IMR-90 (cell line): ENCODE results near the gene PPM1A. TPM values are rescaled to one million over a fixed set of nuclear protein-coding genes. Genes with fewer than 3 reads are reported as not detected.

ENCODE experiments used
- ATAC-seq: fragments of 200-7000 bp; cut with Tn5 transposase; 2 replicates; pipeline ENCODE4 v1.9.1; 2020; ENCODE audit warnings: low read depth, mild to moderate bottlenecking, moderate library complexity
- BruUV-seq: library from RNA; stranded (reverse); fragments of 400-500 nt; replicated peaks from 2 replicates; lab custom pipeline; 2021; lab: Mats Ljungman, UMichigan
- CTCF ChIA-PET: fragments of 300-600 bp; formaldehyde crosslinking; extraction: SDS; loops from one replicate; lab custom pipeline; 2021; ENCODE audit warnings: antibody characterized with exemption; lab: Yijun Ruan, JAX
- POLR2A ChIA-PET: fragments of 300-600 bp; sonication (Branson Sonifier 250); formaldehyde crosslinking; loops from one replicate; lab custom pipeline; 2022; ENCODE audit warnings: antibody characterized with exemption; ENCODE audit not compliant: unreplicated experiment; lab: Charles Lee
- DNase-seq: peaks from one replicate; pipeline ENCODE4 v3.0.0; 2013
- H2AFZ ChIP-seq: replicated peaks from 2 replicates; pipeline ENCODE3; 2013; ENCODE audit warnings: low read length, mild to moderate bottlenecking; ENCODE audit not compliant: poor library complexity
- H2AK5ac ChIP-seq: 2 replicates; pipeline ENCODE4 v1.6.1; 2013; ENCODE audit warnings: low read depth, low read length, inconsistent platforms
- H2AK9ac ChIP-seq: replicated peaks from 2 replicates; pipeline ENCODE3; 2013; ENCODE audit warnings: mild to moderate bottlenecking, low read depth, low read length, moderate library complexity; ENCODE audit not compliant: poor library complexity
- H2BK120ac ChIP-seq: 2 replicates; pipeline ENCODE4 v1.6.1; 2013; ENCODE audit warnings: low read depth, low read length, inconsistent platforms
- H2BK15ac ChIP-seq: 3 replicates; pipeline ENCODE4 v1.6.1; 2013; ENCODE audit warnings: low read depth, low read length, inconsistent platforms
- H2BK20ac ChIP-seq: 2 replicates; pipeline ENCODE4 v1.6.1; 2013; ENCODE audit warnings: low read depth, mild to moderate bottlenecking, inconsistent platforms, low read length, moderate library complexity
- H2BK5ac ChIP-seq: 2 replicates; pipeline ENCODE4 v1.6.1; 2013; ENCODE audit warnings: mild to moderate bottlenecking, low read depth, low read length, inconsistent platforms; ENCODE audit not compliant: poor library complexity, severe bottlenecking
- H3K14ac ChIP-seq: replicated peaks from 2 replicates; pipeline ENCODE4 v1.6.1; 2013; ENCODE audit warnings: low read depth, low read length, inconsistent platforms
- H3K18ac ChIP-seq: 2 replicates; pipeline ENCODE4 v1.6.1; 2013; ENCODE audit warnings: low read depth, low read length, control low read depth
- H3K23ac ChIP-seq: 2 replicates; pipeline ENCODE4 v1.6.1; 2013; ENCODE audit warnings: low read depth, low read length, inconsistent platforms
- H3K27ac ChIP-seq: 2 replicates; pipeline ENCODE4 v1.5.1; 2013; ENCODE audit warnings: mild to moderate bottlenecking, control low read depth, low read length; ENCODE audit not compliant: insufficient read depth
- H3K27me3 ChIP-seq: 2 replicates; pipeline ENCODE4 v1.6.1; 2013; ENCODE audit warnings: low read length; ENCODE audit not compliant: control insufficient read depth, insufficient read depth
- H3K36me3 ChIP-seq: 2 replicates; pipeline ENCODE4 v1.6.1; 2013; ENCODE audit warnings: low read length, mixed read lengths; ENCODE audit not compliant: control insufficient read depth, insufficient read depth
- H3K4ac ChIP-seq: 2 replicates; pipeline ENCODE4 v1.6.1; 2013; ENCODE audit warnings: low read depth, low read length, inconsistent platforms
- H3K4me1 ChIP-seq: 2 replicates; pipeline ENCODE4 v1.6.1; 2013; ENCODE audit warnings: low read length, mixed read lengths; ENCODE audit not compliant: control insufficient read depth, insufficient read depth
- H3K4me2 ChIP-seq: 2 replicates; pipeline ENCODE4 v1.6.1; 2013; ENCODE audit warnings: low read depth, mild to moderate bottlenecking, control low read depth, low read length, moderate library complexity
- H3K4me3 ChIP-seq: 2 replicates; pipeline ENCODE4 v1.5.1; 2013; ENCODE audit warnings: low read depth, mild to moderate bottlenecking, control low read depth, low read length, moderate library complexity; ENCODE audit not compliant: insufficient read depth
- H3K56ac ChIP-seq: 2 replicates; pipeline ENCODE4 v1.6.1; 2013; ENCODE audit warnings: low read length, inconsistent platforms; ENCODE audit not compliant: insufficient read depth; ENCODE audit errors: extremely low read depth
- H3K79me1 ChIP-seq, 2 experiments: 2 replicates each; pipeline ENCODE4 v1.6.1; 2013; ENCODE audit warnings: low read length in 2 of 2, inconsistent platforms in 1 of 2, low read depth in 1 of 2
- H3K9ac ChIP-seq: 2 replicates; pipeline ENCODE4 v1.6.1; 2013; ENCODE audit warnings: low read depth, low read length, control low read depth
- H3K9me1 ChIP-seq: 2 replicates; pipeline ENCODE4 v1.6.1; 2013; ENCODE audit warnings: low read length, inconsistent platforms; ENCODE audit not compliant: insufficient read depth
- H3K9me3 ChIP-seq: 2 replicates; pipeline ENCODE4 v1.6.1; 2013; ENCODE audit warnings: low read length; ENCODE audit not compliant: control insufficient read depth, insufficient read depth
- H4K20me1 ChIP-seq: 2 replicates; pipeline ENCODE4 v1.6.1; 2013; ENCODE audit warnings: low read length, inconsistent platforms; ENCODE audit not compliant: insufficient read depth
- H4K5ac ChIP-seq: 2 replicates; pipeline ENCODE4 v1.6.1; 2013; ENCODE audit warnings: mild to moderate bottlenecking, low read depth, low read length, control low read depth
- H4K8ac ChIP-seq, 2 experiments: 2 replicates each; pipeline ENCODE4 v1.6.1; 2013; ENCODE audit warnings: low read depth in 2 of 2, low read length in 2 of 2, control low read depth in 1 of 2, inconsistent platforms in 1 of 2
- H4K91ac ChIP-seq: 2 replicates; pipeline ENCODE4 v1.6.1; 2013; ENCODE audit warnings: low read depth, low read length, inconsistent platforms; ENCODE audit not compliant: insufficient read depth
- MAZ ChIP-seq: IDR thresholded peaks from 2 replicates; pipeline ENCODE4 v1.6.1; 2012; ENCODE audit warnings: low read depth, mild to moderate bottlenecking, low read length, improper control_type of control experiment, moderate library complexity, borderline replicate concordance
- WGBS, 2 experiments: methylation state at CpG; one replicate each; pipeline versions ENCODE4 v1.1.5 to v1.1.7; 2013; ENCODE audit warnings: missing lambda C conversion rate in 2 of 2; ENCODE audit not compliant: insufficient read length in 1 of 2; ENCODE audit errors: extremely low coverage in 2 of 2; 5-methylcytosine and 5-hydroxymethylcytosine counted together
- dilution Hi-C: fragments of 300-500 bp; cut with HindIII; formaldehyde crosslinking; loops from one replicate; pipeline ENCODE4 v1.14.3; 2018; ENCODE audit warnings: low sequenced_read_pairs; ENCODE audit not compliant: unreplicated experiment
- in situ Hi-C: fragments of 300-500 bp; cut with MboI; formaldehyde crosslinking; loops from 3 replicates; pipeline ENCODE4 v1.14.3; 2019; ENCODE audit warnings: low sequenced_read_pairs, inconsistent platforms, mixed read lengths
- intact Hi-C: fragments of 100-400 bp; cut with micrococcal nuclease; formaldehyde crosslinking; loops from 2 replicates; pipeline ENCODE4 v1.10.0; 2022
- polyA plus RNA-seq, 3 experiments: library from polyadenylated mRNA; depleted of rRNA; stranded (reverse); fragments of >200 nt; gene quantifications; 2 replicates each; pipeline ENCODE4 v1.2.3, GENCODE V29; 2012; ENCODE audit warnings: low replicate concordance in 1 of 3
- total RNA-seq: library from RNA; depleted of rRNA; stranded (reverse); fragments of >200 nt; gene quantifications from 2 replicates; pipeline ENCODE4 v1.2.3, GENCODE V29; 2012
- TF ChIP-seq, protein P1 (sequence below): conservative IDR thresholded peaks from 2 replicates; pipeline ENCODE4 v1.5.1; 2012; ENCODE audit warnings: mild to moderate bottlenecking, low read depth, low read length, improper control_type of control experiment

PPM1A gene
- total and polyA plus RNA-seq, 2 of the 4 experiments (the other 2 are of a cell fraction), result 14.3 to 15.1 TPM

DNA sequence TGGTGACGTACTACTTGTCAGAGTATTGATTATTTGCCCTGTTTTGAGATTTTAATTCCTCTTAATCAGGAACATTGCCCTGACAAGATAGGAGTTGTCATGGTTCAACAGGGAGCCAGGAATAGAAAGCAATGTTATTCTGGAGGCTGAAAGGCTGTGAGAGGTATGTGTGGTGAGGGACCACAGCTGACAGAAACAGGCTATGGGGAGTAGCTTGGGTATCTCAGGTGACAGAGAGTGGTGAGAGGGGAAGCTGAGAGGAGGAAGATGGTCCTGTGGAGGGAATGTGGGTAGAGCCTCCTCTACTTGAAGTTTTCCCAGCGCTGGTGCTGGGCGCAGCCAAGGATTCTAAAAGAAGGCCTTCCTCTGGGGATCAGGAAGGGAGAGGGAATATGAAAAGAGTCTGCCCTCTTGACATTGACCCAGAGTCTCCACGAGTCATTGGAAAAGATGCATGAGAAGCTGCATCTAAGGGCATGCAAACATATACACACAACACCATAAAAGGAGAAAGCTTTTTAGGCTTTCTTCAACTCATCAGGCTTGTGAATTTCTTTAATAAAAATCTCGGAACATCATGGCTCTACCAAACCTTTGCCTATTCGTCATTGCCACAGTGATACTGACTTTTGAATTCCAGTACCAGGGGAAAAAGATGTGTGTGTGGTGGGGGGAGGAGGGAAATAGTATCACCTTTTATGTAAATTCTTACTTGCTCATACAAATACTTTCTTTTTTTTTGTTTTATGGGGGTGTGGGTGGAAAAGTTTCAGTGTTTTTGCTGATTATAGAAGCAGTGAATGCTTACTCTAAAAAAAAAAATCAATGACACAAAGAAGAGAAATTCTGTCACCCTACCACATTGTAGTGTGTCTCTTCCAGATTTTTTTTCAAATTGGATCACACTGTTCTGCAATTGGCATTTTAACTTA lies 43.9 kb upstream of the PPM1A start (continued):
- no peak for TF ChIP-seq MAZ

DNA sequence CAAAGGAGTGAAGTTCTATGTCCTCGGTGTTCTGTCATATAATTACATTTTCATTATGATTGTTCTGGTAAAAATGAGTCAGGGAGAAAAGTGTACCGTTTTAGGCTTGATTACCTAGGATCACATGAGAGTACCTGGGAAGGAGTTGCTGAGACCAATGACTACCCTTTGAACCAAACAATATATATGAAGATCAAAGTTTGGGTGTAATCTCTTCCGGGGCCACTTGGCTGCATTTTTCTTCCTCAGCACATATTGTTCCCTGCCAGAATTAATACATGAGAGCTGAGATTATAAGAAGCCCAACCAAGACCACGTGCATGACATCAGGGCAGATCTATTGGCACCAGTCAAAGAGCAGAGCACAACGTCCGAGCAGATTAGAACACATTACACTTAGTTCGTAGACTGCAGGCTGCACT lies 42.8 kb upstream of the PPM1A start:
- Histone ChIP-seq H4K5ac (no peak overlapping the region), H3K9ac (no peak overlapping the region), H3K18ac (no peak overlapping the region), H2AK9ac (no peak overlapping the region), H3K4me3 (no peak overlapping the region), H3K27me3 (peaks cover 10% of the 10 kb centered on the region), H4K91ac (no peak overlapping the region), H2BK5ac (no peak overlapping the region), H3K36me3 (no peaks in the 10 kb centered on the region), H3K9me3 (no peaks in the 10 kb centered on the region), H3K4ac (no peak overlapping the region), H3K14ac (no peak overlapping the region), H2AFZ (no peak overlapping the region), H3K23ac (no peak overlapping the region), H3K4me2 (no peak overlapping the region), H3K56ac (no peak overlapping the region), H2BK15ac (no peak overlapping the region), H2BK120ac (no peak overlapping the region), H3K79me1 (no peaks in the 10 kb centered on the region), H3K9me1 (no peaks in the 10 kb centered on the region), H4K20me1 (no peaks in the 10 kb centered on the region), H2AK5ac (no peak overlapping the region), H3K27ac (no peak overlapping the region), H3K4me1 (no peaks in the 10 kb centered on the region), H4K8ac (no peak overlapping the region), H2BK20ac (no peak overlapping the region)
- intact Hi-C loops, result loop anchor here (10.0 kb wide), 1 partner anchor 259 kb away; no protein-coding TSS in a partner anchor
- dilution Hi-C loops, result no loop called here
- POLR2A ChIA-PET, result no interaction called here
- no peak for DNase-seq
- WGBS, 2 experiments, result 40% methylated on average over 2 of the region's 7 CpGs; no CpG with 5 or more reads in 1 of the 2 experiments
- CTCF ChIA-PET, result interaction anchor here (0.7 kb wide), 1 partner anchor 21 kb away, joined by 3 read pairs; no protein-coding TSS in a partner anchor
- in situ Hi-C loops, result no loop called here
- ATAC-seq, result no peak
- BruUV-seq, result no TSS peak
- TF ChIP-seq, protein P1, sequence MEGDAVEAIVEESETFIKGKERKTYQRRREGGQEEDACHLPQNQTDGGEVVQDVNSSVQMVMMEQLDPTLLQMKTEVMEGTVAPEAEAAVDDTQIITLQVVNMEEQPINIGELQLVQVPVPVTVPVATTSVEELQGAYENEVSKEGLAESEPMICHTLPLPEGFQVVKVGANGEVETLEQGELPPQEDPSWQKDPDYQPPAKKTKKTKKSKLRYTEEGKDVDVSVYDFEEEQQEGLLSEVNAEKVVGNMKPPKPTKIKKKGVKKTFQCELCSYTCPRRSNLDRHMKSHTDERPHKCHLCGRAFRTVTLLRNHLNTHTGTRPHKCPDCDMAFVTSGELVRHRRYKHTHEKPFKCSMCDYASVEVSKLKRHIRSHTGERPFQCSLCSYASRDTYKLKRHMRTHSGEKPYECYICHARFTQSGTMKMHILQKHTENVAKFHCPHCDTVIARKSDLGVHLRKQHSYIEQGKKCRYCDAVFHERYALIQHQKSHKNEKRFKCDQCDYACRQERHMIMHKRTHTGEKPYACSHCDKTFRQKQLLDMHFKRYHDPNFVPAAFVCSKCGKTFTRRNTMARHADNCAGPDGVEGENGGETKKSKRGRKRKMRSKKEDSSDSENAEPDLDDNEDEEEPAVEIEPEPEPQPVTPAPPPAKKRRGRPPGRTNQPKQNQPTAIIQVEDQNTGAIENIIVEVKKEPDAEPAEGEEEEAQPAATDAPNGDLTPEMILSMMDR, result no peak
